Stomach (tissue), 4 donors: ENCODE data around the gene LRRC3C.

Source experiments
- POLR2A ChIP-seq, 4 donors: fragments of 450-650 bp; IDR thresholded peaks; one replicate each; pipeline ENCODE4 v1.6.1; 2016; ENCODE audit warnings: antibody characterized with exemption in 4 of 4, control low read depth in 2 of 4, mild to moderate bottlenecking in 1 of 4, moderate library complexity in 1 of 4
- POLR2AphosphoS5 ChIP-seq, 3 donors: sonication (generic); formaldehyde crosslinking; IDR thresholded peaks; one replicate each; pipeline ENCODE4 v1.6.1; 2016; ENCODE audit warnings: antibody characterized with exemption in 3 of 3
- TF ChIP-seq, protein P1 (sequence below), 7 experiments: fragments of 450-650 bp in 4 of 7; fragments of 200-600 bp in 3 of 7; sonication (generic) in 3 of 7; IDR thresholded peaks; one replicate each; pipeline ENCODE4 v1.5.1; 2016 to 2019; ENCODE audit warnings: antibody characterized with exemption in 7 of 7, control low read depth in 2 of 7, mild to moderate bottlenecking in 1 of 7

DNA sequence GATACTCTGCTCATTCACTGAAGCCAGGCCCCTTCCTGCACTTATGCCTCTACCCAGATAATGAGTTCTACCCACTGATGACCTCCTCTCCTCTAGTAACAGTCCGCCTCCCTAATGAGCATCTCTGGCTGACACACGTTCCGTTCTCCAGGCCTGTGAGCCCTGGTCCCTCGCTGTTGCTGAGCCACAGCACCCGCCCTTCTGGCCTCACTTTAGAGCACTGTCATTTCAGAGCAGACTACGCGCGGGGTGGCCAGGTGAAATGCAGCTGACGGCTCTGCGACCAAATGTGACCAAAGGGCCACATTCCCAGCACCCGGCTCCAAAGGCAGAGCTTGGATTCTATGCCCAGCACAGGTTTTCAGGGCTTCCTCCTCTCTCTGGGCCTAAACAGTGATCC lies 66.9 kb downstream of the LRRC3C start:
- TF ChIP-seq, protein P1, sequence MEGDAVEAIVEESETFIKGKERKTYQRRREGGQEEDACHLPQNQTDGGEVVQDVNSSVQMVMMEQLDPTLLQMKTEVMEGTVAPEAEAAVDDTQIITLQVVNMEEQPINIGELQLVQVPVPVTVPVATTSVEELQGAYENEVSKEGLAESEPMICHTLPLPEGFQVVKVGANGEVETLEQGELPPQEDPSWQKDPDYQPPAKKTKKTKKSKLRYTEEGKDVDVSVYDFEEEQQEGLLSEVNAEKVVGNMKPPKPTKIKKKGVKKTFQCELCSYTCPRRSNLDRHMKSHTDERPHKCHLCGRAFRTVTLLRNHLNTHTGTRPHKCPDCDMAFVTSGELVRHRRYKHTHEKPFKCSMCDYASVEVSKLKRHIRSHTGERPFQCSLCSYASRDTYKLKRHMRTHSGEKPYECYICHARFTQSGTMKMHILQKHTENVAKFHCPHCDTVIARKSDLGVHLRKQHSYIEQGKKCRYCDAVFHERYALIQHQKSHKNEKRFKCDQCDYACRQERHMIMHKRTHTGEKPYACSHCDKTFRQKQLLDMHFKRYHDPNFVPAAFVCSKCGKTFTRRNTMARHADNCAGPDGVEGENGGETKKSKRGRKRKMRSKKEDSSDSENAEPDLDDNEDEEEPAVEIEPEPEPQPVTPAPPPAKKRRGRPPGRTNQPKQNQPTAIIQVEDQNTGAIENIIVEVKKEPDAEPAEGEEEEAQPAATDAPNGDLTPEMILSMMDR (IDR thresholded peaks at IDR 0.05), result no peak
- no peak for TF ChIP-seq POLR2AphosphoS5 (IDR thresholded peaks at IDR 0.05)
- no peak for TF ChIP-seq POLR2A (IDR thresholded peaks at IDR 0.05)
